HG02981 (cell line): ENCODE results near the gene KIF1A.

Experiments
- ATAC-seq: cut with Tn5 transposase; IDR thresholded peaks from one replicate; pipeline ENCODE4 v1.9.1; 2021; ENCODE audit warnings: mild to moderate bottlenecking, moderate library complexity; ENCODE audit not compliant: unreplicated experiment

The KIF1A gene

DNA sequence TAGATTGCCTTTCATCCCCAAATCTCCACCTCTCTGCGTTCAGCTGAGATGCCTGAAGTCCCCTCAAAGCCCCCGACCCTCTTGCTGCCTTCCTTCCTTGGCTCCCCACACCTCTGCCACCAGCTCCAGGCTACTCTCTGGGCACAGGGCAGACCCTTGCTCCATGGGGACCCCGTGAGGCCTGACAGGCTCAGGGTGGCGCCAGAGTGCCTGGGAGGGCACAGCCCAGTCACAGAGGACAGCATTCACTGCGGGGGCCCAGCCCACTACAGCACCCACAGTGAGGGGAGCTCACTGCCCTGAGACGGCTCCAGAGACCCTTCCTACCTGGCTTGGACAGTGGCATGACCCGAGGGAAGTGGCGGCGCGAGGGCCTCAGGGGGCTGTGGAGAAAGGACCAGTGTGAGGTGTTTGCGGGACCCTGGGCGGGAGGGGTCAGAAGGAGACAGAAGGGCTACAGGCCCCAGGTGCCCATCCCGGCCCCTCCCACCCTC, 77.4 kb downstream of the KIF1A start:
- no peak for ATAC-seq

DNA sequence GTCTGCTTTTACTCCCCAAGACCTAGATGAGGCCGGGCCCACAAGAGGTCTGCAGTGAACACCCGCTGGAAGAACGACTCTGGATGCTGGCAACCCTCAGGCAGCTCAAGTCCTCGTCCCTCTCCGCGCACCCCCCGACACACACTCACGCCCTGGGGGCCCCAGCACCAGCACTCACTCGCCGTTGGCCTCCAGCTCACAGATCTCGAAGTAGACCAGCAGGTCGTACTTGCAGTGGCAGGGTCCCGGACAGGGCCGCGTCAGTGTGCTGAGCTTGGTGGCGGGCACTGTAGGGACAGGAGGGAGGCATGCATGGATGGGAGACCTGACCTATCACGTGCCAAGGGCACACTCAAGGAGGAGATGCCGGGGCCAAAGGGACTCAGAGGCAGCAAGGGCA, 78.9 kb downstream of the KIF1A start:
- ATAC-seq = no peak

DNA sequence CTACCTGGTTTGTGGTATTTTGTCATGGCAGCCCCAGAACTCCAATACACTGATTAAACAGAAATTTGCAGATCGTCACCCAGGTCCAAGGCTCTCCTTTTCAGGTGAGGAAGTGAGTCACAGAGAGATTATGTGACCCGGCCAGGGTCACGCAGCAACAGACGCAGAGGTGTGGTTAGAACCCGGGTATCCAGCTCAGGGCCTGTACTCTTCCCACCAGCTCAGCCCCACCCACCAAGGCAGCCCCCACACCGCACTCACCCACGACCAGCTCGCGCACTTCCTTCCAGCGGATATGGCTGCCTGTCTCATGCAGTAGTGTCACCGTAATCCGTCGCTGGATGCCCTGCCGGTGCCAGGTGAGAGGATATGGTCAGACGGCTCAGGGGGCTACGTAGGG, 80.2 kb downstream of the KIF1A start:
- ATAC-seq = no peak

DNA sequence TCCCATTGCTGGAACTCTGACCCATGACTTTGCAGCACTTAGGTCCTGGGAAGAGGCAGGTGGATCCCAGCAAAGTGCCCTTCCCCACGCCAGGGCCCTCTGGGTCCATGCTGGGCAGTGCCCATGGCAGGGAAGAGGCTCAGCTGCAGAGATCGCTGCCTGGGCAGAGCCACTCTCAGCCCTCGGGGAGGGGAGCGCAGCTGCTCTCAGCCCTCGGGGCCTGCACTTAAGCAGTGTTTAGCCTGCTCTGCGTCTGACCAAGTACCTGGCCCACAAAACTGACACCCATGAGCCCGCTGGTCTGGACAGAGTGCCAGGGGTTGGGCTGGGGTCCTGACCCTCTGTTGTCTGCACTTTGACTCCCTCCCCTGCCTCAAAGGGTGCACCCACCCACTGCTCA, 82.1 kb downstream of the KIF1A start:
- ATAC-seq = no peak

DNA sequence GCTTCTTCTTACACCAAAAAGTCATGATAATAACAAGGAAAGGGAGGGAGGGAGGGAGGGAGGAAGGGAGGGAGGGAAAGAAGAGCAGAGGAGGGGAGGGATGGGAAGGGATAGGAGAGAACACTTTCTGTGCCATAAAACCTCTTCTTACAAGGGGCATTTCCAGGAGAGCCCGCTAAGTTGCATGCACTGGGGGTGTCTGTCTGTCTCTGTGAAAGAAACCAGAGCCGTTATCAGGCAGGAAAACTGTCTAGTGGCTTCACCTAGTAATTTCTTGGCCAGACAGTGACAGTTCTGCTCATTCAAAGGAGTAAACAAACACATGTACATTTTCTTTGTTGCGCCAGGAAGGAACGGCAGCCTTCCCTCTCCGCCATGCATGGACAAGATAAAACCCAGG, 82.5 kb downstream of the KIF1A start:
- no peak for ATAC-seq

DNA sequence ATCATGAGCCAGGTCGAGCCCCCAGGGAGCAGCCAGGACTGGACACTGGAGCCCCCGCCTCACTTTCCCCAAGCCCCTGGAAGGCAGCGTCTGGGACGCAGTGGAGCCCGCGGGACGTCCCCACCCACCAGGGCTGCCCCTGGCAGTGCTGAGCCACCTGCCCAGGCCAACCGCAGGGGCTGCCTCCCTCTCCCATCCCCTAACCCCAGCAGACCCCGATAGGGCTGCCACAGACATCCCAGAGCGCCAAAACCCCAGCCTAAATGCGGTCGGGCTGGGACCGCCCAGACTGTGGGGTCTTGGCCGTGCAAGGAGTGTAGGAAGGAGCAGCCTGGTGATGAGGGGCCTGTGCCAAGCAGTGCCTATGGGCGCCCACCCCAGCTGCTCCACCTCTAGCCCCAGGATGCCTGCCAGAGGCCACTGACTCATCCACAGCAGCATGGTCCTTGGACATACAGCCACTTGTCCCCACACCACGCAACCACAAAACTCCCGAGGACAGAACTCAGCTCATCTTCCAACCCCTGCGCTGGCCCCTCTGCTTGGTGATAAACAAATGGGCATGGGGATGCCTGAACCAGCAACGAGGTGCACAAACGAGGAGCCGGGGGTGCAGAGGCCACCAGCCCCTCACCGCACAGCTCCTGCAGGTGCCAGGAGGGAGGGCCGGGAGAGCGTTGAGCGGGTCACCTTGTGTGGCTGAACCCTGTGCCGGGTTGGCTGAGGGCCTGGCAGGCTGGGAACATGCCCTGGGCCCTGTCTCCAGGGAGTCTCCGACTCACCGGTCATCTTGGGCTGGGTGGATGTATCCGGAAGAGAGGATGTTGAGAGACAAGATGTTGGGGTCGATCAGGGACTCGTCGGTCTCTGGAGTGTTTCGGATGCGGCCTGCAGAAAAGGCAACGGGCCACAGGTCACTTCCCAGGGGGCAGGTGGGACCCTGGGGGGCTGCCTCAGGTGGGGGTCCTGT, 83.5 kb downstream of the KIF1A start:
- ATAC-seq = no peak

DNA sequence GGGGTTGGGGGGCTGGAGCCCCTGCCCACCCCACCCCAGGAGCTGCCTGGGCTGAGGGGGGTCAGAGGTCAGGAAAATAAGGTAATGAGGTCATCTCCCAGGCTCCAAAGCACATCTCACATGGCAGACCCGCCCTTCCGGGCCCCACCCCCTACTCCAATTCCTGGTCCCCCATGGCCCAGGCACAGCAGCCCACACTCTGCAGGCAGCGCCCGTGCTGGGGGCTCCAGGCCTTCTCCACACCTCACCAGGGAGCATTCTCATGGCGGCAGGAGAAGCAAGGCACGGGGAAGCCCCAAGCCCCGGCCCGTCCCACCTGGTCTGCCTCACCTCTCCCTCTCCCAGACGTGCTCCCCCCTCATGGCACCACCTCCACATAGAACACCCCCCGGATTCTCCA, 84.5 kb downstream of the KIF1A start:
- ATAC-seq = no peak

DNA sequence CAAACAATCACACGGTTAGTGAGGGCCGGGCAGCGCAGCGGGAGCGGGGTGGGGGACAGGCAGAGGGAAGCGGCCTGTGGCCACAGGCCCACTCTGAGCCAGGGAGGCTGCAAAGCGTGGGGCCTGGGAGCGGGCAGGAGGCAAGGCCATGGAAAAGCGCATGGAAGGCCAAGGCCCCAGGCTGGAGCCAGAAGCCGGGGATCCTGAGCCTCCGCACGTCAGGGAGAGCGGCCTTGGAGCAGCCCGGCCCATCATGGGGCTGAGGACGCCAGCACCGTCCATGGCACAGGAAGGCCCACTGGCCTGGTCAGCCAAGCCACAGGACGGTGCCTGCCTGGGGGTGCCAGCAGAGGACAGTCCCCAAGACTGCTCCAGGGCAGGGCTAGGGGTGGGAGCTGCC, 85.3 kb downstream of the KIF1A start:
- no peak for ATAC-seq

DNA sequence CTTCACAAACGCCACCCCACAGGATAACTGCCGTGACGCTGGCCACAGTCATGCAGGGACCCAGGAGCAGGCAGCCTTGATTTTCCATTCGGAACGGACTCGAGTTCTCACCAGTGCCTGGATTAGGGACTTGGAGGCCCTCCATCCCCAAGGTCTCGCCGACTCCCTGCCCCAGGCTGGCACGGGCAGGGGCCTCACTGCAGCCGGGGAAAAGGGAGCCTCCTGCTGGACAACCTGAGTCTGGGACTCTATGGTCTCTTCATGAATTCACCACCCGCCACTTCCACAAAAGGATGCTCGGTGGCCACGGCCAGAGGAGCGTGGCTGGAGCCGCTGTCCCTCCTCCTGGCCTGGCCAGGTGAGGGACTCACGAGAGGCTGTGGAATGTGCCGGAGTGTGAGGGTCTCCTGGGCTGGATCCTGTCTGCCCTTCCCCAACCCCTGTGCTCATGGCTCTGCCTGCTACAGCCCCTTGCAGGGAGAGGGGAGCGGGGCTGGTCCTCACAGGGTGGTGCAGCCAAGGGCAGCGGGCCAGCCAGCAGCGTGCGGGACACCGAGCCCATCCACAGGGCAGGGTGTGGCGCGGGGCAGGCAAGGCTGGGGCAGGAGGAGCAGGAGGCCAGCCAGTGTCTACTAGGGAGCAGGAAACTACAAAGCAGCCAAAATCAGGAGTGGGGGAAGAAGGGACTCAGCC, 86.1 kb downstream of the KIF1A start:
- ATAC-seq = no peak

DNA sequence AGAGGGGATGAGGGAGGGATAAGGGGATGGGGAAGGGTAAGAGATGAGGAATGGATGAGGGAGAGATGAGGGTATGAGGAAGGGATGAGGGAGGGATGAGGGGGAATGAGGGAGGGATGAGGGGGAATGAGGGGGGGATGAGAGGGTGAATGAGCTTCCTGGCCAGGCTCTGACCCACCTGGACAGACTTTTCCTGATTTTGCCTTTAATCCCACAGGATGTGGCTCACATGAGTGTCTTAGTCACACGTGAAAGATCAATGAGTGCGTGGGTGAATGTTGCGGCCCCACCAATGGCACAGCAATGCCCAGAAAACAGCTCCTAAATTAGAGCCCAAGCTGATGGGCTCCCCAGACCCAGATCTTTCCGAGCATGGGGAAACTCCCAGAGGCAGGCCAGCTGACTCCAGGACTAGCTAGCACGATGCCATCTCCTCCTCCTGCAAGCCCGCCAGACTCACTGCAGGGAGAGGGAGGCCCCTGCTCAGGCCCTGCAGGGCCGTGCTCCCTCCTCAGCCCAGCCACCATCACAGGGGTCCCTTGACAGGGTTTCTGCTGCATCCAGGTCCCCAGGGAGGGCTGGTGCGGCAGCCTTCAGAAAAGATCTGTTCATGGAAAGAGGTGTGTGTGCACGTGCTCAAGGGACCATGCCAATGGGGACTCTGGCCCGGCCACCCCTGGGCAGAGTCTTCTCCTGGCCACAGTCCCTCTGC, 87.0 kb downstream of the KIF1A start:
- no peak for ATAC-seq

DNA sequence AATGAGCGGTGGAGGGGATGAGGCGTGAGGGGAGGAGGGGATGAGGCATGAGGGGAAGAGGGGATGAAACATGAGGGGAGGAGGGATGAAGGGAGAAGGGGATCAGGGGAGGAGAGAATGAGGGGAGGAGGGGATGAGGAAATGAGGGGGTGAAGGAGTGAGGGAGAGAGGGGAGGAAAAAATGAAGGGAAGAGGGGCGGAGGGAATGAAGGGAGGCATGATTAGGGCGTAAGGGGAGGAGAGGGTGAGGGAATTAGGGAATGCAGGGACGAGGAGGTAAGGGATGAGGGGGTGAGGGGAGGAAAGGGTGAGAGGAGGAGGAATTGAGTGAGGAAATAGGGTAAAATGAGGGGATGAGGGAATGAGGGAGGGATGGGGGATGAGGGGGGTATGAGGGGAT, 87.8 kb downstream of the KIF1A start:
- no peak for ATAC-seq

DNA sequence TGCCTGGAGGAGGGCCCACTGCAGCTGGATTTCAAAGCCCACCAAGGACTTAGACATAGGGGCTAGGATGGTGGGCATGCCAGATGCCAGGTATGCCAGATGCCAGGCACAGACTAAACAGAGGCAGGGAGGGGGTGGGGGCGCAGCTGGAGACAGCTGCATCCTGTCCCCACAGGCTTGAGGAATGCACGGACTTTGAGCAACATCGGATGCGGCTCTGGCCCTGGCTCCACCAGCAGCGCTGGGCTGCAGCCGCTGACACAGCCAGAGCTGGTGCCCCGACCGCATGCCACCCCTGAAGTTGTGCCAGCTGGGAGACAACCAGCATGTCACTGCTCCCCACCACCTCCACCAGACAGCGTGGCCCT, 88.9 kb downstream of the KIF1A start:
- ATAC-seq = no peak

DNA sequence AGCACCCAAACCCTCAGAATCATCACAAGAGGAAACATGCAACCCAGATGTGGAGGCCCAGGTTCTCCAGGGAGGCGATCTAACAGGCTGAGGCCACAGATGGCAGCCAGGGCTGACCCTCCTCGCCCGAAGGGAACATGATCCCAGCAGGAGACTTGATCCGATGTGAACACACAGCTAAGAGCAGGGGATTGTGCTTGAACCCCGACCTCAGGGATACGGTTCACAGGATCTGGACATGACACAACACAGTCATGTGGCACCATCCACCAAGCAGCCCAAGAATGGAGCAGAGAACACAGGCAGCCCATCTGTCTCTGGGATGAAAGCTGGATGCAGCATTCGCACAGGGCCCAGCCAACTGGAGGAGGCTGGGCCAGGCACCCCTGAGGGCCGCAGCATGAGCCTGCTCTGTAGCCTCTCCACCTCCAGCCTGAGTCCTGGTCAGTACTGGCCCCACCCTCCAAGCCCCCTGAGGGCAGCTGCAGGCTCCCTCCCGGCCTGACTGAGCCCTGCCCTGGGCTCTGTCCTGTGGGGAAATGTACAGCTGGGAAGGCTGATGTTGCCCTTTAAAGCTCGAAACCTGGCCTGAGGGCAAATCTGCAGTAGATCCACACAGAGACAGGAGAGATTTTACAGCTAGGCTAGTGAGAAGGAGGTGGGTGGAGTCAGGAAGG, 89.4 kb downstream of the KIF1A start:
- no peak for ATAC-seq

DNA sequence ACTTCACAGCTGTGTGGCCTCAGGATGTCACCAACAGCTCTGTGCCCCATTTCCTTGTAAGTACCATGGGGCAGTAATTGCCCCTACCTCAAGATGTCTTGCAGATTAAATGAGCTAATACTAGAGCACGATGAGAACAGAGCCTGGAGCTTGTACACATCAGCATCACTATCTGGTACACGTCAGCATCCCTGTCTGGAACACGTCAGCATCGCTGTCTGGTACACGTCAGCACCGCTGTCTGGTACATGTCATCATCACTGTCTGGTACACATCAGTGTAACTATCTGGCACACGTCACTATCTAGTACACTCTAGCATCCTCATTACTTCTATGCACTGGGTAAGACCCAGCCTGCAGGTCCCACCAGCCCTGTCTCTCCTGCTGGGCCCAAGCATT, 91.2 kb downstream of the KIF1A start:
- ATAC-seq = no peak

DNA sequence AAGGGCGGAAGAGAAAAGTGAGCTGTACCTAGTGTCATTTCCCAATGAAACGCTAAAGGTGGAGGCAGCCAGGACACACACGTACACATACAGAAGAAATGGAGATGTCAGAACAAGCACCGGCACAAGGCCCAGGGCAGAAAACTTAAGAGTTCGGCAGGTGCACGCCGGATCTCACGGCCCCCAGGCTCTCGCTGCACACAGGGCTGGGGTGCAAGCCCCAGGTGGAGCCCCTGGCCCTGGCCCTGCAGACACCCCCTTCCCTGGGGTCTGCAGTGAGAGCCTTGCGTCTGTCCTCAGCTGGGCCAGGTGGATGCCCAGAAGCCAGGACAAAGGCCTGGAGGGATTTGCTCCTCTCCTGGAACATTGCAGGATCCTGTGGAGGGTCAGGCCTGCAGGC, 91.7 kb downstream of the KIF1A start:
- ATAC-seq = no peak

DNA sequence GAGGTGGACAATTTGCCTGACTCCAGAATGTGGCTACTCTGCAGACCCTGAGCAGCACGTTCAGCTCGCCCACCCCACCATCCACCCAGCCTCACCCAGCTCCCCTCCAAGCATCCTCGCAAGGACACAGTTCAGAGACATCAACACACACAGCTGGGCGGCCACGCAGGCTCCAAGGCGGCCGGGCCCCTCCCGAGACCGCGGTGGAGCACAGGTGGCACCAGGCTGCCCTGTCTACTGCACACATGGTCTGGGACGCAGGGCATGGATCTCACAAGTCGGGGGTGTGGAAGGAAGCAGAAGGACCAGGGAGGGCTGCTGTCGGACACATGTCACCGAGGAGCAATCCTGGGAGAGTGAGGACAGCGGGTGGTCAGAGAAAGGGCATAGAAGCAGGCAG, 92.1 kb downstream of the KIF1A start:
- ATAC-seq = no peak

DNA sequence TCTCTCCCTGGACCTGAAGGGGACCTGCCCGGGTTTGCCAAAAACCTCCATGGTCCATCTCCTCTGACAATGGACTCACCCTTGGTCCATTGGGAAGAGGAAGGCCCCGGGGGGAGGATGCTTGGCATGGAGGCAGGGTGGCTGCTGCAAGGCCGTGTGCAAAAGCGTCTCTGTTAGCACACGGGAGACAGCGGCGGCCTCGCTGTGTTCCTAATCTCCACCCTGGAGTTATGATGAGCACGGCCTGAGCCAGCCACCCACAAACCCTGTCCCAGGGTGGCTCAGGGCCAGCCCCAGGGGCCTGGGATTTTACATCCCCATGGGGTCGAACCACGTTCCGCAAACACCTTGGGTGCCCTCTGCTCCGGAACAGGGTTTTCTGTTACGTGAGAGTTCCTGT, 92.6 kb downstream of the KIF1A start:
- ATAC-seq = no peak

DNA sequence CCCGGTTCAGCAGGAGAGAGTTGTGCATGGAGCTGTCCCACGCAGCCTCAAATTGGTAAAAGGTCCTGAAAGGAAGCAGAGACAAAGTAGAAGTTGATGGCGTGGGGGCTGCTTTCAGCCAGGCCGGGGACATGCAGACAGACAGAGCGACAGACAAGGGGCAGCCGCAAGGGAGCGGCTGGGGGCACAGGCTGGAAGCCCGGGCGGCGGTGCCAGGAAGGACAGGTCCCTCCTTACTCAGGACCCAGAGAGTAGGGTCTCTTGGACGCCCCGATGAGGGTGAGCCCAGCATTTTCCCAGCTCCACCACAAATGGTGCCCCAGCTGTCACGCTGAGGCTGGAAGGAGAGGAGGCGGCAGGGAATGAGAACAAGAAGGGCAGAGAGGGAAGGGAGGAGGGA, 93.1 kb downstream of the KIF1A start:
- ATAC-seq = no peak

DNA sequence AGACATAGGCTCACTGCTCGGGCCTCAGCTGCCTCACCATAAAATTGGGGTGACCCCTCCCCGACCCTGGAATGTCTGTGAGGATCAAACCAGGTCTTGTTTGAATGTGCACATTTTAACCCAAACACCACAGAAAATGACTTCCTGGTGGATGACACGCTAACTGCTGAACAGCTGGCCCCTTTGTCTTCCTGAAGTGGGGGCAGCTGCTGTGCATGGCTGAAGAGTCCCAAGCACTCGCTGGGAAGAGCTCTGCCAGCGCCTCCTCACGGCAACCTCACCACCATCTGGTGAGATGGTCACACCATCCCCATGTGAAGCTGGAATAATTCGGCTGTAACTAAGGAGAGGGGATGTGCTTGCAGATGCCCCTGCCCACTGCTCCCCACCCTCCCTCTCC, 94.3 kb downstream of the KIF1A start:
- no peak for ATAC-seq

DNA sequence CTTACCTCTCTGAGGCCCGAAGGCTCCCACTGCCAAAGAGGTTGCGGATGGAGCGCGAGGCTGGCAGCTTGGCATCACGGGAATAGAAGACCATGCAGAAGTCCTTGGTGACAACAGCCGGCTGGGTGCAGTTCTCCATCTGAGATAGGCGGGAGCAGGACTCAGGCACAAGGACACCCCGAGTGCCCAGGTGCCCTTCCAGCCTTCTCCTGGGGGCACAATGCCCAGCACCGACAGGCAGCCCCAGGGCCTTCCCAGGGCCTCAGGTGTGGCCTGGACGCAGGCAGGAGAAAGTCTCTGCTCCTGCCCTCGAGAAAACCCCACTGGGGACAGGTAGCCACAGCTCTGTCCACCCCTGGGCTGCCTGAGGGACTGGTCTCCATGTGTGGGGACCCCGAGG, 94.8 kb downstream of the KIF1A start:
- no peak for ATAC-seq

DNA sequence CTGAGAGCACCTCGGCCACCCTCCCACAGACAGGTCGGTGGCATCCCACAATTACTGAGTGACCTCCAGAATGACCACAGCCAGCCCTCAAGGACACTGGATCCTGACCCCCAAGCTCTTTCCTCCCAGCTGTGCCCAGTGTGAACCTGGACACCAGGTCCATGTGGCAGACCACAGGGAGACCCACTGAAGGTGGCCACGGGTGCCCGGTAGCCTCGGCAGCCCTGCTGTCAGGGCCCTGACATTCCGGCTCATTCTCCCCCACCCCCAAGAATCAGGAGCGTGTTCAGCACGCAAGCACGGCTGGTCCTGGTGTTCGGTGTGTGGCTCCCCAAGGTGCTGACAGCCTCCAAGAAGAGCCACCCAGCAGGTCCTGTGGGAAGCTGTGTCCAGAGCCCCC, 95.6 kb downstream of the KIF1A start:
- ATAC-seq = no peak
